ENCODE data around the gene AQP5. TPM values are rescaled to one million over a fixed set of nuclear protein-coding genes. Genes with fewer than 3 reads are reported as not detected.
A peak's percentile ranks its signal among the peaks of the same experiment; 100 is the strongest.

The AQP5 gene
- total and polyA plus RNA-seq, 5 donors from 2014 or later = not detected

DNA sequence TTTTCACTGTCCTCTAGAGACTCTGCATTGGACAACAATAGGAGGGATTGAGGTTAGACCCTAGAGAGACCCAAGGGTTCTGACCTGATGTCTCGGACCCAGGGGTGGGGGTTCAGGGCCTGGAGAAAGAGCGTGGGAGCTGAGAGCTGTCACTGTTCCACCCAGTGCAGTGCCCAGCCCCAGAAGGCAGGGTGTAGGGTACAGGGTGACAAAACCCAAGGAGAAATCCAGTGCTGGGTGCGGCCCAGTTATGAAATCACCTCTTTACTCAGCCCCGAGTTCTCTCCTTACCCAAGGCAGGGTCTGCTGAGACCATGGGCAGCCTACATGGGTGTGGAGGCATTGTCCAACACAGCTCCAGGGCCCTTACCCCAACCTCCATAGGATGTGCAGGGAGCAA, 8.5 kb upstream of the AQP5 start:
- no peak overlapping the region for H3K27ac ChIP-seq (ENCODE audit: insufficient read depth, low read length, poor library complexity, severe bottlenecking)
- H3K27ac Mint-ChIP-seq = no peak overlapping the region
- H3K4me1 ChIP-seq (ENCODE audit: control insufficient read depth, insufficient read depth, low read length, poor library complexity, severe bottlenecking) = no peaks in the 10 kb centered on the region
- no peaks in the 10 kb centered on the region for H3K36me3 Mint-ChIP-seq
- peaks cover 0 to 2% (median 0%) of the 10 kb centered on the region in 7 donors for H3K9me3 Mint-ChIP-seq
- ATAC-seq (ENCODE audit: low read depth in 2 of 2) (no peak), DNase-seq (no peak)
- H3K4me3 ChIP-seq (ENCODE audit: low read depth, low read length) = no peak overlapping the region
- no peaks in the 10 kb centered on the region for H3K4me1 Mint-ChIP-seq
- peaks cover 47% of the 10 kb centered on the region for H3K27me3 Mint-ChIP-seq
- H3K4me3 Mint-ChIP-seq = no peak overlapping the region
- peaks cover 10% of the 10 kb centered on the region for H3K27me3 ChIP-seq (ENCODE audit: control insufficient read depth, insufficient read depth, low read length)
- H3K36me3 ChIP-seq (ENCODE audit: control insufficient read depth, insufficient read depth, low read length) = no peaks in the 10 kb centered on the region
- H3K9me3 ChIP-seq (ENCODE audit: control insufficient read depth in 2 of 2, low read length in 2 of 2) = no peaks in the 10 kb centered on the region

- DNase-seq (no peak), ATAC-seq (ENCODE audit: low read depth in 2 of 2) (no peak)
- Histone ChIP-seq H3K4me3 (ENCODE audit: low read depth, low read length) (no peak overlapping the region), H3K27me3 (ENCODE audit: control insufficient read depth, insufficient read depth, low read length) (peaks cover 17% of the 10 kb centered on the region), H3K27ac (ENCODE audit: insufficient read depth, low read length, poor library complexity, severe bottlenecking) (no peak overlapping the region), H3K4me1 (ENCODE audit: control insufficient read depth, insufficient read depth, low read length, poor library complexity, severe bottlenecking) (no peaks in the 10 kb centered on the region), H3K9me3 (ENCODE audit: control insufficient read depth in 2 of 2, low read length in 2 of 2) (no peaks in the 10 kb centered on the region), H3K36me3 (ENCODE audit: control insufficient read depth, insufficient read depth, low read length) (no peaks in the 10 kb centered on the region)
- Mint-ChIP-seq H3K27me3 (peaks cover 57% of the 10 kb centered on the region), H3K4me3 (no peak overlapping the region), H3K36me3 (no peaks in the 10 kb centered on the region), H3K4me1 (no peaks in the 10 kb centered on the region), H3K27ac (peak overlapping the region in 1 of 3 donors; percentile 45), H3K9me3 (peaks cover 0 to 2% (median 0%) of the 10 kb centered on the region in 7 donors)
These were observed 7.5 kb upstream of the AQP5 start for GRCh38 chr12:49953961-49954846.

DNA sequence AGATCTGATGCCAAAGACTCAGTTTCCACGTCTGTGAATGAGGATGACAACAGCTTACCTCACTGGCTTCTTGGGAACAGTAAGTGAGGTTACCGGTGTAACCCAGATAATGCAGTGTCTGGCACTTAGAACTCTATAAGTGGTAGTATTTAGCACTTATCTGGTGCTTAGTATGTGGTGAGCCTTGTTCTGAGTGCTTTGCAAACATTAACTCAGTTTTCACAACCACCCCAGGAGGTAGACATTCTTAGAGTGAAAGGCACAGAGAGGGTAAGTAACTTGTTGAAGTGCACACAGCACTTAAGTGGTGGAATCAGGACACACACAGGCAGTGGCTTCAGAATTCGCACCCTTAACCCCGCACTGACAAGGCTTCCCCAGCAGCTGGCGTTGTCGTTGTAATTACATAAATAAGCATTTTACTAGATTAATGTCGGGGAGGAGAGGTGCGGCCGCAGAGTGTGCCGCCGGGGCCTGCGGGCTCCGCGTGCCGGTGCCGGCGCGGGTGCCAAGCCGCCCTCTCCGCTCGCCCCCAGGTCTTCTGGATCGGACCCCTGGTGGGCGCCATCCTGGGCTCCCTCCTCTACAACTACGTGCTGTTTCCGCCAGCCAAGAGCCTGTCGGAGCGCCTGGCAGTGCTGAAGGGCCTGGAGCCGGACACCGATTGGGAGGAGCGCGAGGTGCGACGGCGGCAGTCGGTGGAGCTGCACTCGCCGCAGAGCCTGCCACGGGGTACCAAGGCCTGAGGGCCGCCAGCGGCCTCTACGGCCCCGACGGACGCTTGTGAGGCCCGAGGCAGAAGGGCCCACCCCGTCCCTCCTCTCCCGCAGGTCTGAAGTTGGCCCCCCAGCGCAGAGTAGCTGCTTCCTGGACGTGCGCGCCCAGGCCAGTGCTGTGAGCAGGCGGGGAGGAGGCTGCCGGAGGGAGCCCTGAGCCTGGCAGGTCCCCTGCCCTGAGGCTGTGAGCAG, 6.5 kb upstream of the AQP5 start:
- peak in 1 of 3 donors; percentile 32 for DNase-seq
- ATAC-seq (ENCODE audit: low read depth in 2 of 2) = no peak
- peaks cover 26% of the 10 kb centered on the region for H3K27me3 ChIP-seq (ENCODE audit: control insufficient read depth, insufficient read depth, low read length)

DNA sequence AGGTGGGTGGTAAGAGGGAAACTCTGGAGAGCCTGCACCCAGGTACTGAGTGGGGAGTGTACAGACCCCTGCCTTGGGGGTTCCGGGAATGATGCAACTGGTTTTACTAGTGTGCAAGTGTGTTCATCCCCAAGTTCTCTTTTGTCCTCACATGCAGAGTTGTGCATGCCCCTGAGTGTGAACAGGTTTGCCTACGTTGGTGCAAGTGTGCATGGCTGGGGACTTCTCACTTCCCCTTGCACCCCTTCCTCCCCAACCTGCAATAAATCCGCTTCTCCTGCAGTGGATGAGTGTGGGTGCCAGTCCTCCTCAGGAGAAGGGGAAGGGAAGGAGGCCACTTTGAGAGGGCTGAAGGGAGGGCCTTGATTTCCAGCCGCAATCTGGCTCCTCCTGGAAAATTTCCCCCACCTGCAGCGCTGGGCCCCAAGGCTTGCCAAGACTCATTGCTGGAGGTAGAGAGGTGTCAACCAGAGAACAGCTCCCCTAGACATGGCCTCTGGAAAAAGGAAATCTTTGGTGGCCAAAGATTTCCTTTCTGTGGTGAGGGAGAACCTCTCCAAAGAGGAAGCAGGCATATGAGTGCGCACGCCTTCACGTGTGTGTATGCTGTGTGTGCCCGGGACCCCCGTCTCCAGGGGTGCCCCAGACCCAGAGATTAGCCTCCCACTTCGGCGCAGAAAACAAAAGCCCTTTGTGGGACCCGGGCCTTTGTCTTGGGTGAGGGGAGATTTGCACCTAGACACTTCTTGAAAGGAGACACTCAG, 5.6 kb upstream of the AQP5 start:
- no peak overlapping the region for H3K27ac ChIP-seq (ENCODE audit: insufficient read depth, low read length, poor library complexity, severe bottlenecking)
- peaks cover 4% of the 10 kb centered on the region for H3K4me1 ChIP-seq (ENCODE audit: control insufficient read depth, insufficient read depth, low read length, poor library complexity, severe bottlenecking)

More for the DNA sequence above, 6.5 kb upstream of the AQP5 start:
- Histone ChIP-seq H3K9me3 (ENCODE audit: control insufficient read depth in 2 of 2, low read length in 2 of 2) (no peaks in the 10 kb centered on the region), H3K36me3 (ENCODE audit: control insufficient read depth, insufficient read depth, low read length) (no peaks in the 10 kb centered on the region), H3K27ac (ENCODE audit: insufficient read depth, low read length, poor library complexity, severe bottlenecking) (no peak overlapping the region), H3K4me1 (ENCODE audit: control insufficient read depth, insufficient read depth, low read length, poor library complexity, severe bottlenecking) (no peaks in the 10 kb centered on the region), H3K4me3 (ENCODE audit: low read depth, low read length) (no peak overlapping the region)
- Mint-ChIP-seq H3K9me3 (peaks cover 0 to 2% (median 0%) of the 10 kb centered on the region in 7 donors), H3K4me1 (peaks cover 0 to 4% (median under 1%) of the 10 kb centered on the region in 4 donors), H3K27me3 (peaks cover 61% of the 10 kb centered on the region), H3K36me3 (no peaks in the 10 kb centered on the region), H3K4me3 (no peak overlapping the region), H3K27ac (no peak overlapping the region)

GRCh38 chr12:49956663-49957569, 4.8 kb upstream of the AQP5 start:
- H3K36me3 ChIP-seq (ENCODE audit: control insufficient read depth, insufficient read depth, low read length) = no peaks in the 10 kb centered on the region
- no peak for ATAC-seq (ENCODE audit: low read depth in 2 of 2)
- Mint-ChIP-seq H3K27ac (no peak overlapping the region), H3K36me3 (peaks cover 6% of the 10 kb centered on the region), H3K4me3 (no peak overlapping the region), H3K4me1 (peaks cover 0 to 13% (median 6%) of the 10 kb centered on the region in 4 donors), H3K9me3 (peaks cover 0 to 2% (median 0%) of the 10 kb centered on the region in 7 donors), H3K27me3 (peaks cover 68% of the 10 kb centered on the region)
- DNase-seq = no peak
- H3K9me3 ChIP-seq (ENCODE audit: control insufficient read depth in 2 of 2, low read length in 2 of 2) = no peaks in the 10 kb centered on the region
- H3K4me3 ChIP-seq (ENCODE audit: low read depth, low read length) = no peak overlapping the region
- peaks cover 8% of the 10 kb centered on the region for H3K4me1 ChIP-seq (ENCODE audit: control insufficient read depth, insufficient read depth, low read length, poor library complexity, severe bottlenecking)
- H3K27ac ChIP-seq (ENCODE audit: insufficient read depth, low read length, poor library complexity, severe bottlenecking) = no peak overlapping the region
- H3K27me3 ChIP-seq (ENCODE audit: control insufficient read depth, insufficient read depth, low read length) = peaks cover 33% of the 10 kb centered on the region

More for the DNA sequence above, 5.6 kb upstream of the AQP5 start:
- DNase-seq (no peak), ATAC-seq (ENCODE audit: low read depth in 2 of 2) (no peak)
- peaks cover 6% of the 10 kb centered on the region for H3K36me3 Mint-ChIP-seq
- H3K27ac Mint-ChIP-seq = no peak overlapping the region
- H3K9me3 Mint-ChIP-seq = peaks cover 0 to 2% (median 0%) of the 10 kb centered on the region in 7 donors
- Histone ChIP-seq H3K27me3 (ENCODE audit: control insufficient read depth, insufficient read depth, low read length) (peaks cover 33% of the 10 kb centered on the region), H3K4me3 (ENCODE audit: low read depth, low read length) (no peak overlapping the region), H3K9me3 (ENCODE audit: control insufficient read depth in 2 of 2, low read length in 2 of 2) (no peaks in the 10 kb centered on the region), H3K36me3 (ENCODE audit: control insufficient read depth, insufficient read depth, low read length) (no peaks in the 10 kb centered on the region)
- peaks cover 68% of the 10 kb centered on the region for H3K27me3 Mint-ChIP-seq
- peak overlapping the region in 1 of 4 donors; percentile 13 for H3K4me3 Mint-ChIP-seq
- peaks cover 0 to 13% (median 6%) of the 10 kb centered on the region in 4 donors for H3K4me1 Mint-ChIP-seq

DNA sequence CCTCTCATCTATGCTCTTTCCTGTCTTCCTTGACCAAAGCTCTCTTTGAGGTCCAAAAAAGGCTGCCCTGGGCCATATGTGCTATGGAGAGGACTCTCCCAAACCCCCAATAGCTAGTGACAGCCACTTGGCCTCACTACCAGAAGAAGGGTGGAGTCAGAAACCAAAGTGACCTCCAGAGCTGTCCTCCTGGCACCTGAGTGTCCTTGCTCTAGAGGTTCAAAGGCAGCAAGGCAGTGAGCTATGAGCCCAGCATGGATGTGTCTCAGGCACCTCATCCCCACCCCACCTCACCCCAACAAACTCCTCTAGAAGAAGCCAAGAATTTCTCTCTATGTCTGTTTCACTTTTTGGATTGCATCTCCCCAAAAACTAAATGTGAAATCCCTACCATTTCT, 4.1 kb upstream of the AQP5 start:
- Mint-ChIP-seq H3K27me3 (peaks cover 74% of the 10 kb centered on the region), H3K27ac (no peak overlapping the region), H3K4me1 (peaks cover 0 to 17% (median 6%) of the 10 kb centered on the region in 4 donors), H3K36me3 (peaks cover 6% of the 10 kb centered on the region), H3K4me3 (no peak overlapping the region), H3K9me3 (peaks cover 0 to 2% (median 0%) of the 10 kb centered on the region in 7 donors)
- DNase-seq = no peak
- Histone ChIP-seq H3K4me3 (ENCODE audit: low read depth, low read length) (no peak overlapping the region), H3K27me3 (ENCODE audit: control insufficient read depth, insufficient read depth, low read length) (peaks cover 33% of the 10 kb centered on the region), H3K36me3 (ENCODE audit: control insufficient read depth, insufficient read depth, low read length) (no peaks in the 10 kb centered on the region), H3K9me3 (ENCODE audit: control insufficient read depth in 2 of 2, low read length in 2 of 2) (no peaks in the 10 kb centered on the region), H3K27ac (ENCODE audit: insufficient read depth, low read length, poor library complexity, severe bottlenecking) (no peak overlapping the region), H3K4me1 (ENCODE audit: control insufficient read depth, insufficient read depth, low read length, poor library complexity, severe bottlenecking) (peaks cover 8% of the 10 kb centered on the region)
- ATAC-seq (ENCODE audit: low read depth in 2 of 2) = no peak

Measured in CD4-positive, CD25-positive, alpha-beta regulatory T cell (primary cell).